Stimulated activated CD4-positive, alpha-beta T cell treated with anti-CD3 and anti-CD28 coated beads, Interleukin-15, amount 100 ng/mL, for 1 hour (primary cell): ENCODE data around the gene HNRNPA3.

Experiments
- DNase-seq, 2 donors: peaks; one replicate each; pipeline ENCODE4 v3.0.0-alpha.2; 2020; ENCODE audit warnings: low read depth in 1 of 2, low spot score in 1 of 2

Gene HNRNPA3

GRCh38 chr2:177271981-177272666, 59.5 kb downstream of the HNRNPA3 start:
- no peak for DNase-seq

GRCh38 chr2:177272765-177273164, 60.2 kb downstream of the HNRNPA3 start:
- no peak for DNase-seq

DNA sequence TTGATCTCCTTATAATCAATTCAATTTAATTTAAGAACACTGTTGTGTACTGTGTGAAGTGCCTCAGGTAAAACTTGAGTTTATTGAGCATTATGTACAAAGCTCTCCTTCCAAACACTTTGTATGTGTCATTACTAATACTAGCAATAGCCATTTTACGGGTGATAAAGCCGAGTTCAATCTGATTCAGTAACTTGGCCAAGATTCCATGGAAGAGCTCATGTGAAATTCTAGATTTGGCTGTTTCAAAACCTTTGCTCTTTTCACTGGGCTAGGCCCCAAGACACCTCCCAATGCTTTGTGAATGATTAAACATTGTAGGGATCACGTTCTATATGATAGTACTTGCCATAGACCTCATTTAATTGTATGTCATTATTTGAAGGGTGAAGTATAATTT, 60.8 kb downstream of the HNRNPA3 start:
- DNase-seq, result no peak
